ENCODE measurements around the gene FAM180A. TPM values are rescaled to one million over a fixed set of nuclear protein-coding genes. Genes with fewer than 3 reads are reported as not detected.

The FAM180A gene
- total RNA-seq, 1 experiment from 2014 or later = not detected

- no peak for ATAC-seq
- no TSS peak for BruUV-seq (replicated peaks)
- H3K27me3 ChIP-seq (ENCODE audit: control insufficient read depth, insufficient read depth, low read length) = 0 out of 2 replicates have a peak, but pooled peaks cover 2% of the 10 kb centered on the region
- H3K27ac ChIP-seq (ENCODE audit: low read length) = no peak overlapping the region
- POLR2A ChIA-PET = no interaction called here
- in situ Hi-C loops (cut with HindIII; ENCODE audit: low pct_unique_long_range_greater_than_20kb, low sequenced_read_pairs) = no loop called here
- intact Hi-C loops (cut with micrococcal nuclease; ENCODE audit: unreplicated experiment) = no loop called here
- DNase-seq (ENCODE audit: low read depth, low spot score) = no peak
- H3K9me3 ChIP-seq (ENCODE audit: control insufficient read depth, insufficient read depth, low read depth, low read length) = no peaks in the 10 kb centered on the region
- no peaks in the 10 kb centered on the region for H3K36me3 ChIP-seq (ENCODE audit: control insufficient read depth, insufficient read depth, low read length)
- H3K4me1 ChIP-seq (ENCODE audit: control insufficient read depth, insufficient read depth, low read length) = no peaks in the 10 kb centered on the region
- no peak for TF ChIP-seq TCF7L2 (IDR thresholded peaks at IDR 0.05; ENCODE audit: low read depth, low read length)
- no peak for TF ChIP-seq SIN3A (IDR thresholded peaks at IDR 0.05; ENCODE audit: borderline replicate concordance, insufficient read depth, low read depth, low read length)
- no peak for TF ChIP-seq CTCF (IDR thresholded peaks at IDR 0.05)
- no peak for TF ChIP-seq POLR2AphosphoS5 (IDR thresholded peaks at IDR 0.05; ENCODE audit: low read depth, low read length)
- no peak for TF ChIP-seq REST (IDR thresholded peaks at IDR 0.05; ENCODE audit: insufficient read depth in 1 of 2, low read depth in 2 of 2, low read length in 1 of 2)
- no peak overlapping the region for H3K4me3 ChIP-seq (ENCODE audit: low read depth in 2 of 2, low read length in 2 of 2)
- CTCF ChIA-PET = interaction anchor here (0.6 kb wide), 1 partner anchor 14 kb away, joined by 3 read pairs; no protein-coding TSS in a partner anchor
Observed at GRCh38 chr7:135723411-135723810, 25.2 kb downstream of the FAM180A start.

- intact Hi-C loops (cut with micrococcal nuclease; ENCODE audit: unreplicated experiment) = no loop called here
- peaks cover 3% of the 10 kb centered on the region; the same call in 1 of the 2 replicates for H3K4me1 ChIP-seq (ENCODE audit: control insufficient read depth, insufficient read depth, low read length)
- no peak for DNase-seq (ENCODE audit: low read depth, low spot score)
- H3K9me3 ChIP-seq (ENCODE audit: control insufficient read depth, insufficient read depth, low read depth, low read length) = no peaks in the 10 kb centered on the region
- ChIA-PET POLR2A (no interaction called here), CTCF (no interaction called here)
- H3K4me3 ChIP-seq (ENCODE audit: low read depth in 2 of 2, low read length in 2 of 2) = no peak overlapping the region
- no peak for ATAC-seq
- H3K27me3 ChIP-seq (ENCODE audit: control insufficient read depth, insufficient read depth, low read length) = 0 out of 2 replicates have a peak, but pooled peaks cover 2% of the 10 kb centered on the region
- BruUV-seq (replicated peaks) = no TSS peak
- in situ Hi-C loops (cut with HindIII; ENCODE audit: low pct_unique_long_range_greater_than_20kb, low sequenced_read_pairs) = no loop called here
- no peaks in the 10 kb centered on the region for H3K36me3 ChIP-seq (ENCODE audit: control insufficient read depth, insufficient read depth, low read length)
- no peak overlapping the region for H3K27ac ChIP-seq (ENCODE audit: low read length)
- TF ChIP-seq POLR2AphosphoS5 (IDR thresholded peaks at IDR 0.05; ENCODE audit: low read depth, low read length) (no peak), REST (IDR thresholded peaks at IDR 0.05; ENCODE audit: insufficient read depth in 1 of 2, low read depth in 2 of 2, low read length in 1 of 2) (no peak), TCF7L2 (IDR thresholded peaks at IDR 0.05; ENCODE audit: low read depth, low read length) (no peak), SIN3A (IDR thresholded peaks at IDR 0.05; ENCODE audit: borderline replicate concordance, insufficient read depth, low read depth, low read length) (no peak), CTCF (IDR thresholded peaks at IDR 0.05) (no peak)
Observed at GRCh38 chr7:135721198-135721820, 27.3 kb downstream of the FAM180A start.

All from Panc1 (cell line).